GM21526 (cell line): ENCODE data around the gene PKD1L1.

Experiments used
- ATAC-seq: cut with Tn5 transposase; IDR thresholded peaks from one replicate; pipeline ENCODE4 v1.9.1; 2021; ENCODE audit warnings: moderate library complexity; ENCODE audit not compliant: unreplicated experiment, low FRiP score

PKD1L1 gene

DNA sequence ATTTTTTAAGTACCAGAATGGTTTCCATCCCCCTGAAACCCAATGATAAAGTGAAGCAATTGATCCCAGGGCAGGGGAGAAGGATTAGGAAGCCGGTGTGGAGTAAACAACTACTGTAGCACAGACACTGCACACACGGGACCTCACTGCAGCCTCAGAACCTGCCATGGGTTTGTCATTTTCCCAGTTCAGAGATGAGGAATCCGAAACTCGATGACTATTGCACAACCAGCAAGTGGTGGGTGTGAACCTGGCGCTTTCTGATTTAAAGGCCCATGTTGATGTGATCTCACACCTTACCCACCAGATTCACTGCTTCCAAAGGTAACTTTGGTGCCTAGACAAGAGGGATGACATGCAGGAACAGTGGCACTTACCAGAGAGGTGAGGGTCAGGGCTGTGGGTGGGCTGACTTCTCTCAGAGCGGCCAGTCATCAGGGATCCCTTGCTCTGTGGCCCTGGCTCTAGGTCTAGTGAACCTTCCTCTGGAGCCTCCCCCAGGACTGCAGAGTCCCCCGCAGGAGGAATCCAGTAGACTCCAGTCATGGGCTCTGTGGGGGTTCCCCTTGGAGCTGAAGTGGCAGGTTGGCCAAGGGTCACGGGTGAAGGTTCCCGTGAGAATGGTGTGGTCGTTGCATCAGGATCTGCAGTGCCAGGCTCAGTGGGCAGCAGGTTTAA, 62.8 kb downstream of the PKD1L1 start:
- no peak for ATAC-seq

DNA sequence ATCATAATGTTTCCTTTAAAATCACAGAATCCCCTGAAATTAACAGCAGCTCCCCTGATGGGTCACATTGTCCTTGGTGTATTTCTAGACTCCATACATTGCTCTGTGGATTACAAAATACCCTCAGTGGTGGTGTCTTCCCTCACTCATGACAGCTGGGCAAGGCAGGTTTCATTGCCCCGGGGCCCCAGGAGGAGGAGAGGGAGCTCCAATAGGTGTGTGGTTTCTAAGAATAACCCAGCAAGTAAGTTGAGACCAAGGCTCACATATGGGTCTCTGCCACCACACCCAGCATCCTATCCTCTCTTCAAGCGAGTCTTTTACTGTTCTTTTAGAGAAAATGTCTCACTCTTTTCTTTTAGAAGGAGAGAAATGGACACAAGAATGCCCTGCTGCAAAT, 63.6 kb downstream of the PKD1L1 start:
- ATAC-seq, result no peak

DNA sequence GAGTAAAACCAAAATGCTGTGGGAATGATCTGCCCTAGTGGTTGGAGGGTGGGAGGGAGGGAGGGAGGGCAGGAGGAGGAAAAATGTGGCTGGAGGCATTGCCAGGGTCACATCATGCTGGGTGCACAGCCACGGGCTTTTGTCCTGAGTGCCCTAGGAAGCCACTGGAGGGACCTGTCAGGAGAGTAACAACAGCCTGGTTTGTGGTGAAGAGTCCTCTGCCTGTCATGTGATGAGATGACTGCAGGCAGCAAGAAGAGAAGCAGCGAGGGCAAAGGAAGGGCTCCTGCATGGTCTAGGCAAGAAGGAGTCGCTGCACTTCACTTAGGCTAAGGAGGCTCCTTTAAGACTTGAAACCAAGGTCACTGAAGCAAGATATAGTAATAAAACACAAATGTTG, 65.6 kb downstream of the PKD1L1 start:
- ATAC-seq, result no peak

DNA sequence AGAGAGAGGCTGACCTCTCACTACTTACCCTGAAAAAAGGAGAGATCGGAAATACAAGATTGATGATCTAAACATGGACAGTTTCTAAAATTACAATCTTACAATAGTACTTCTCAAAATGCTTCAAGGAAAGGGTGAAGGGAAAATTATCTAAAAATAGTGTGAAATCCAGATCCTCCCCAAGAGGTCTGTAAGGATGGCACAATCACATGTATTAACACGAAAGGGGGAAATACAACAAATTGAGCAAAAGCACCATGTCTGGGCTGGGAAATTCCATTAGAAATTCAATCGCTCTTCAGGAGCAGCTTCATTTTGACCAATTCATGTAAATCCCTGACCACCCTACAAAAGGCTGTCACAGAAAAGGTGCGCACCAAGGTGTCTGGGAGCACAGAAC, 67.0 kb downstream of the PKD1L1 start:
- no peak for ATAC-seq

DNA sequence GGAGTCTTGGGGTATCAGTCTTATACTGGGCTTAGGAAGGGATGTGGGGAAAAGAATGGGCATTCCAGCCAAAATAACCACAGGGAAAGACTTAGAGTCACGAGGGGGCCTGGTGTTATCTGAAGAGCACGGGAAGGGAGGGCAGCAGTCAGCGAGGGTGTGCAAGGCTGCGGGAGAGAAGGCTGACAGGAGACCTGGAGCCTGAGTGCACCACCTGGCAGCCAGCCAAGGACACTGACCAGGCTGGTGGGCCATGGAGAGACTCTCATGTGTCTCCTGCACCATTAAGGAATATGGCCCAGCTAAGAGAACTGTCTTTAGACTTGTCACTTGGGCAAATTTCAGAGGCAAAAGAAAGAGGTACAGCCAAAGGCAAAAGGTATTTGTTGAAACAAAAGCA, 69.6 kb downstream of the PKD1L1 start:
- ATAC-seq, result no peak

DNA sequence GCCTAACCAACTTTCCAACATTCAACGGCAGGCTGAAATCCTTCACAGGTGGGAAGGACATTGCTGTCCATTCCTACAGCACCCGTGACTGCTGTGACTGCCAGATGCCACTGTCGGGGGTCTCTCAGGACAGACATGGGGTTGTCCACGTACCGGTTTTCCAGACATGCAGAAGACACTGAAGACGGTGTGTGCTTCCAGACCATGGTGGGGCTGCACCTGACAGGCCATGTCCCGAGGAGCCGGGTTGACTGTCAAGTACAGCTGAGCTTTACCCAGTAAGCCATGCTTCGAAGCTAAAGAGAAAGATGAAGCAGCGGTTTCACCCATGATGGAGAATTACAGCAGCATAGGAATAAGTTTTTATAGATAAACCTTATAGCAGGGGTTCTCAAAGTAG, 70.9 kb downstream of the PKD1L1 start:
- ATAC-seq, result no peak

DNA sequence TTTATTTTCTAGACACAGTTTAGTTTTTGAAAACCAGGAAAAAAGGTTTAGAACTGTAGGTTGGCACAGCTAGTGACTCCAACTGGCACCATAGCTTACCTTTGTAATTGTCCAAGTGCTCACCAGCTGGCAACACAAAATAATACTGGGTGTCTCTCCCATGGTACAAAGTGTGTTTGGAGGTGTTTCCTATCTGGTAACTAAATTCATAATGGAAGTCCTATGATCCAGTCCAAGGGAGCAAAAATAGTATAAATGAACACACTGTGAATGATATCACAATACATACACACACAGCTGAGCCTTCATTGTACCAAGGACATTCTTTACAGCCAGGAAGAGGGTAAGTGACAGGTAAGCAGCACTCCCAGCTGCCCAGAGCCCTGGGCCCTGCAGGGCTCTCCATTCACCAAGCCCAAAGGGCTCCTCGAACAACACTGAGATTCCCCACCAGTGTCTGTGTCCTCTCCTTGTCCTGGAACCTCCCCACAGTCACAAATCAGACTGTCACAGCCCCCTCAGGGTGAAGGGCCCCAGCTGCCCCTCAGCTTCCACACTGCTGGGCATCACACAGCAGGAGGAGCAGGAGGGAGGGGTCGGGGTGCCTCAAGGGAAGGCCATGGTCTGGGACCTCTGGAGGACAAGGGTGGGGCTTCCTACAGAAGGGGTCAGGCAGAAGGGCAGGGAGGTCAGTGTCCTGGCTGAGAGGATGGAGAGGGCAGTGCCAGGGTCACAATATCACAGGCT, 72.1 kb downstream of the PKD1L1 start:
- no peak for ATAC-seq

DNA sequence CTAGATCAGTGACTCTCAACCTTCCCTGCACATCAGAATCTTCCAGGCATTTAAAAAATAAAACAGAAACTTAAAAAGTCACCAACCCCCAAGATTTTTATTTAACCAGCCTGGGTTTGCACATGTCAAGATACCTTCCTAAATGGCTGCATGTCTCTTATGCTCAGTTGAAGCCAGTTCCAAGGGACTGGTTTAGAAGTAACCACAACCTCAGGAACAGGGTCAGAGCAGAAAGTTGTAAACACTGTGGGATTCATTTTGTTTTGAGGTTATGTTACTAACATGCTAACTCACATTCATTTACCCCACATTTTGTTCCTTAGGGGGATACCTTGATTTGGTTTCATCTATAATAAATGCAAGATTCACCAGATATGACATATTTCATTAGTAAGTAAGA, 72.9 kb downstream of the PKD1L1 start:
- ATAC-seq, result no peak

DNA sequence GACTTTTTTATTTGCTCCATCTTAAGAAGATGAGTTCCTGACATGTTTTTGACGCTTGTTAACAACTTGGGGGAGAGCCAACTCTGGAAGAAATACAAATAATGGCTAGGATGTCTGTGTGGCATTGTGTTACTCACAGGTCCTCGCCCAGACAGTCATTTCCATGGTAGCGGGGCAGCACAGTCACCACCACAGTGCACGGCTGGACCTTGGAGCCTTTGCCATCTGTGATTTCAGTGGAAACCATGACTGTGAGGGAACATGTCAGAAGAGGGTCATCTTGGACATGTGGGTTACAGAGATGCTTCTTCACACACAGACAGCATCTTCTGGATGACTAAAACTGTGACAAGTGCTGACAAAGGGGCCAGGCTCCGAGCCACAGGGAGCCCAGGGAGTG, 74.5 kb downstream of the PKD1L1 start:
- ATAC-seq, result no peak

DNA sequence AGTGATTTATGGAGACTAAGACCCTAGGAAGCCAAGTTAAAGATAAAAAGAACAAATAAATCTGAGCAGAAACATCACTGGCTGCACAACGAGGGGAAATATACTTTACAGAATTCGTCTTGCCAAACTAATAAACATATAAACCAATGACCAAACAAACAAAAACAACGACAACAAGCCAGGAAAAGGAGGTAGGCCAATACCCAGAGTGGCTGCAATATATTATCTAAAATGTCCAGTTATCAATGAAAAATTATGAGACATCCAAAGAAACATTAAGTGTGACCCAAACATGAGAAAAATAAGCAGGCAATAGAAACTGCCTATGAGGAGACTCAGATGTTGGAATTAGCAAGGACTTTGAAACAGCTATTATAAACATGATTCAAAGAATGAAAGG, 81.0 kb downstream of the PKD1L1 start:
- no peak for ATAC-seq

DNA sequence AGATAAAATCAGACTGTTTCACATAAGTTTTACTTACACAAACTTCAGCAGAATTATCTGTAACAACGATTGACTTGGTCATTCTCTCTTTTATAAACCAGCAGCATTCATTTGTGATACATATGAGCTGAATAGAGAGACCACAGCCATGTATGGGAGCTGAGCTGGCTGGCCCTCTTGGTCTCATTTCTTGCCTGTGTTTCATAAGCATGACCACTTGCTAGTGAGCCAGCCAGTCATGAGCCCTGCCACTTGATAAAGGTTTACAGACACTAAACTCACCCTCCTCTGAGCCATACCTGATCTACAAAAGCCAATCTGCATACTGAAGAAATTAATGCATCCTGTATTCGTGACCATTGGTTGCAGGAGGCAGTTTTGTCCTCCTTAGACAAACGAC, 82.1 kb downstream of the PKD1L1 start:
- no peak for ATAC-seq

DNA sequence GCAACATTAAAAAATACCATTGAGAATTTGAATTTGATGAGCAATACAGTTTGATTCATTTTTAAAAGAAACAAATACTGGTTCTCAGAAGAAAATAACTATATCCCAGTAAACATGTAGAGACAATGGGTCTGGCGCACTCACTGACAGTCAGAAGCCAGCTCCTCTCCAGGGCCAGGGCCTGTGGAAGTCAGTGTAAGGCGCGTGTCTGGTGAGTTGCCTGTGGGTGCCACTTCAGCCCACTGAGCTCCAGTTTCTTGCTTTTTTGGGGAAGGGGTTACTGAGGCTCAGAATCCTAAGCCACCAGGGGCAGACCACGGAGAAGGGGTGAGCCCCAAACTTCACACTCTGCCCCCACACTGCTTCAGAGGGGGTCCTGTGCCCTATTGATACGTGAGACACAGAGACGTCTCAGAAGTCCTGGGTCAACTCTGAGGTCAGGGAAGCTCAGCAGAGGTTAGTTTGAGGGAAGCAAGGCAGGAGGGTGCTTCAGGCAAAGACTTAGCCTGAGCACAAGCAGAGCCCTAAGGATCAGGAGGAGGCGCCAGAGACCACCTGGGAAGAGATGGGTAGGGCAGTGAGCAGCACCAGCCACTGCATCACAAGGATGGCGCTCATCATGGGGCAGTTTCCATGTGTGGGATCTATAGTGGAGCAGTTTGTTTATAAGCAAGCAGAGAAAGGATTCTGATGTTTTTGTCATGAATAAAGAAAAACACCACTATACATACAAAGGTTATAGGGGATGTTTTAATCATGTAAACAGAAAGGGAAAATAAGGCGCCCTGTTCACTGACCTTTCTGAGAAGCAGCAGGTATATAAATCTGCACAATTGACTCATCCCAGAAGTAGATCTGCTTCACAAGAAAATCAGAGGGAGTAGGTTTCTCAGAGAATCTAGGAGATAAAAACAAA, 95.7 kb downstream of the PKD1L1 start:
- no peak for ATAC-seq

DNA sequence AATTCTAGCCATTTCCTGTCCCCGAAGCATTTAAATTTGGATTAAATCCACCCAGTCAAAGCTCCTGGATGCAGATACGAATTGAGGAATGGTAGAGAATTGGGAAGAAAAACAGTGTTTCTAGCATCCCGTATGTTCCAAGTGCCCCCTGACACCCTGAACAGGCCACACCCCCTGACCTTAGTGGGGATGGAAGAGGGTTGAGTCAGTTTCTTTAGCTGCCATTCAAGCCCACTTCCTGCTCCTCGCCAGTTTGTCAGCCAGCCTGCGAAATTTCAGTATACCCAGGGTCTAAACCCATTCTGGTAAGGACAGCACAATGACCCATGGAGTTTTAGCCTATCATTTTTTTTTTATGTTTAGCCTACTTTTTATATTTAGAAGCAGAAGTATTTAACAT, 101.1 kb downstream of the PKD1L1 start:
- no peak for ATAC-seq

DNA sequence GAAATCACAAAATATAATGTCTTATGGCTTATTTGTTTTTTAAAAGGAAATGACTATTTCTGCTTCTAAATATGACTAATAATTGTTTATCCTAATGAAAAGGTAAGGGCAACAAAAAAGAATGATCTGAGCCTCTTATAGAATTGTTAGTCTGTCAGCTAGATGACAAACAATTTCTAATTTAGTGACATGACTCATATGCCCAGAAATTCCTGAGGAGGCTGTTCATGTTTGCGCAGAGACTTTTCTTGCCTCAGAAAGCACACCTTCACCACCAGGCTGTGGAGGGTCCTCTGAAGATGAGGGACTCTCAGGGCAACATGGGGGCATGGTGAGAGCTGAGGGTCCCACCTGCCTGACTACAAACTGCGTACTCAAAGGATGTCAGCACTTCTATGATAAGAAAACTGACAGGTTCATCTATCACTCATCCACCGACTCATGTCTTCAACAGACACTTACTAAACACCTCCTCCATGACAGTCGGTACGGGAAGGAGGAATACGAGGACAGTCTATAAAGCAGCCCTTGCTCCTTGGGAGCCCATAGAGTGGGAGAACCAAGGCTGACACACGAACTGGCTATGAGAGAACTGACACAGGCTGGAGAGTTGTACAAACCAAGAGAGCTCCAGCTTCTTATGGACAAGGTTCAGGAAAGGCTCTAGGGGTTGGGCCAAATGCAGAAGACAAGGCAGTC, 102.0 kb downstream of the PKD1L1 start:
- no peak for ATAC-seq

DNA sequence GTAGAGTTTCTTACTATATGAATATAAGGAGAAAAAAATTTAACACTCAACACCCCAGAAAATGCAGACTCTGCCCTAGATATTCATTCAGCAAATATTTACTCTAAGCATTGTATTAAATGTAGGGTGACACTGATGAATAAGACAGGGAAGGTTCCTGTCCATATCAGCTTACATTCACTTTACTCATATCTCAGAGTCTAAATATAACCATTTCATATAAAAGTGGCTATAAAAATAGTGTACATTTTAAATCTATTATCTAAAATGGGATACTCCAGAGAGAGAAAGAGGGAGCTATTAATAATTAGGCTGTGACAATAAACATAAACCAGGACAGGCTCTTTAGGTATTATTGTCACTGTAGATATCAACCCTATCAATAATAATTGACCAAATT, 104.0 kb downstream of the PKD1L1 start:
- no peak for ATAC-seq

DNA sequence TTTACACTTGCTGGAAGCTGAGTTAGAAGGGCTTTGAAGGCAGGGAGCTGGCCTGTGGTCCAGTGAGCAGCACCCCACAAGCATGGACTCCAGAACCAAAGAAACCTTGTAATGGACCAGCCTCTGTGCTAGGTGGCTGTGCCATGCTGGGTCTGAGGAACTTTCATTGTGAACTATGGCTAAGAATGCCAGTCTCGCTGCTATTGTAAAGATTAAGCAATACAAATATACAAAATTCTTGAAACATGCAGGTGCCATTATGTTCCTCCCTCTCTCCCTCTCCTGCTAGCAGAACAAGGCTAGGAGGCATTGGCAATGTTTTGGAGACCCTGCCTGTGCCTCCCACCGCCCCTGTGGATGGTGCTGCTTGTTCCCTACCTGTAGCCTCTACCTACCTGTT, 105.0 kb downstream of the PKD1L1 start:
- ATAC-seq, result no peak

DNA sequence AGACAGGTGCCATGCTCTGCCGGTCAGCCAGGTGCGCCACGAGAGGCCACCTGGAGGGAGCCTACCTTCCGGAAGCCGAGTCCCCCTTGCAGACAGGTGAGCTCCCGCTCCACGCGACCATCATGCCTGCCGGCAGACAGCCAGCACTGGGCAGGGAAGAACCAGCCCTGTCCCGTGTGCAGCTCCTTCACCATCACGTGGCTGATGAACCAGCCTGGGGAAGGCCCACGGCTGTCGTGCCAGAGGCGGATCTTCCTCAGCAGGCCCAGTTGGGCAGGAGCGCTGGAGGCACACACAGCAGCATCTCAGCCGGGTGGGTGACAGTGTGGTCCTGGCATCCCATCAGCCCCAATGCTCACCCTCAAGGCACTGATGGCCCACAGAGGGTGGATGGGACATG, 108.9 kb downstream of the PKD1L1 start:
- no peak for ATAC-seq

DNA sequence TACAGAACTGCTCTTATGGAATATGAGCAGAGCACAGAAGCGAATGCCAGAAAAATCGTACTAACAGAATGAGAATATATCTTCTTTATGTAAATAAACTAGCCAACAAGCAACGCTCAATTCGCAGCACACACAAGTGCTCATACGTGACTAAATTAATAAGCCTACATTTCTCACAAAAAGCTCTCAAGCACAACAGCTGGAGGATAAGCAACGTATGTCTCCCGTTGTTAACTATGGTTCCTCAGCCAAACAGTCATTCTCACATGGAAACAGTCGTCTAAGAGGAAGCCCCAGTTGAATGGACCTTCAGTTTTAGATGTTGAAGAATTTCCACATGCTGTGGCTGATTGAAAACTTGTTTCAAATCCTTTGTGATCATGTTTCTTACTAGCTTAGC, 110.4 kb downstream of the PKD1L1 start:
- no peak for ATAC-seq

DNA sequence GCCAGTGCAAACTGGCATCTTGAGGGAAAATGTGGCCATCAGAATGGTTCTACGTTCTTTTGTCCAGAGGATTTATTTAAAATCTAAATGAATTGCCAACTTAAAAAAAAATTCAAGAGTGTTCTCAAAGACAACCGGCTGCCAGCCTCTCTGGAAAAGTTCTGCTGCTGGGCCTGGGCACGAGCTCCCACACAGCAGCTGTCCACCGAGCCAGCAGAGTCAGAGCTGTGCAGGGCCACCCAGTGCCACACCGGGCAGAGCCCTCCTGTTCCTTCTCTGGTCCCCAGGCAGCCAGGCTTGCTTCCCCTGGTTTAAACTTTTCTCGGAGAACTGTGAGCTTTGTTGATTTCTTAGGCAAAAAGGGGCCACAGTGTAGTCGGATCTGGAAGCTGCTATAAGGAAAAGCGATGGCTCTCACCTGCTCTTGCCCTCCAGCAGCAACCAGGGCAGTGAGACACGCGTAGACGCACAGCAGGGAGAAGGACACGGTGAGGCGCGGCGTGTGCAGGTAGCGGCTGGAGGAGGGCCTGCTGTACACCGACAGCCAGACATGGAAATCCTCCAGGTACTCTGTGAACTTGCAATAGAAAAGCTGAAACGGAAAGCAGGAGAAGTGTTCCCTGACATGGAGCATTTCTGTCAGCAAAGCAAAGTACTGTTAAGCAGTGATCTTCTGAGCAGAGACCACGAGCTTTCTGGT, 111.6 kb downstream of the PKD1L1 start:
- ATAC-seq, result no peak

DNA sequence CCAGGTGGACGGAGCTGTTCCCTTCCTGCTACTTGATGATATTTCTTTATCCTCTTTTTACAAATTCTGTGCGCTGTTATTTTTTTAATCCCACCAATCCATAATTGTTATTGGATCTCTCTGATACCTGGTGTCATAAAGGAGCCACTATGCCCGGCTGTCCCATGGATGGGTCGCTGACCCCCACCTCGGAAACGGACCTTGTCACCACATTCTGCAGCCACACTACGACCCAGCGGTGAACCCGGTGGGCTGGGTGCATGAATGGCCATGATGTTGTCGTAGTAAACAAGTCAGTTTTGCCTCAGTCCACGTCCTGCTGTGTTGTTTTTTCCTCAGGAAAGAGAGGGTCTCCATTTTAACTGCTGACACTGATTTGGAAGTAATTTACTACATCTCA, 112.2 kb downstream of the PKD1L1 start:
- no peak for ATAC-seq
